Loucy (cell line): ENCODE measurements around the gene NRAS.

Experiments
- H2AFZ ChIP-seq: fragments of 200-600 bp; sonication (generic); 2 replicates; pipeline ENCODE4 v1.6.0; 2016; ENCODE audit warnings: antibody characterized with exemption, mild to moderate bottlenecking, low read length, moderate library complexity
- H3F3A ChIP-seq: fragments of 200-600 bp; 2 replicates; pipeline ENCODE4 v1.6.0; 2016; ENCODE audit warnings: antibody characterized with exemption, low read depth, mild to moderate bottlenecking
- H3K27me3 ChIP-seq: fragments of 200-600 bp; sonication (generic); 2 replicates; pipeline ENCODE4 v1.6.1; 2014; ENCODE audit warnings: low read length, mild to moderate bottlenecking; ENCODE audit not compliant: insufficient read depth, poor library complexity, severe bottlenecking
- H3K36me3 ChIP-seq: fragments of 200-600 bp; sonication (generic); 2 replicates; pipeline ENCODE4 v1.6.1; 2016; ENCODE audit warnings: low read length; ENCODE audit not compliant: insufficient read depth
- H3K4me1 ChIP-seq: fragments of 200-600 bp; sonication (generic); 2 replicates; pipeline ENCODE4 v1.5.1; 2014; ENCODE audit warnings: low read length, mild to moderate bottlenecking; ENCODE audit not compliant: insufficient read depth, poor library complexity, severe bottlenecking
- H3K4me2 ChIP-seq: fragments of 200-600 bp; sonication (generic); 2 replicates; pipeline ENCODE4 v1.6.0; 2014; ENCODE audit warnings: antibody characterized with exemption, low read length, low read depth, mild to moderate bottlenecking; ENCODE audit not compliant: poor library complexity, severe bottlenecking
- H3K4me3 ChIP-seq: fragments of 200-600 bp; sonication (generic); 2 replicates; pipeline ENCODE4 v1.5.1; 2014; ENCODE audit warnings: low read length, mild to moderate bottlenecking, mixed read lengths; ENCODE audit not compliant: poor library complexity, severe bottlenecking
- H3K79me2 ChIP-seq: fragments of 200-600 bp; sonication (generic); 2 replicates; pipeline ENCODE4 v1.6.1; 2014; ENCODE audit warnings: low read length; ENCODE audit not compliant: insufficient read depth
- H3K9ac ChIP-seq: fragments of 200-600 bp; sonication (generic); 2 replicates; pipeline ENCODE4 v1.6.0; 2014; ENCODE audit warnings: mild to moderate bottlenecking, low read depth, low read length, moderate library complexity; ENCODE audit not compliant: poor library complexity, severe bottlenecking
- H3K9me2 ChIP-seq: fragments of 200-600 bp; sonication (generic); replicated peaks from 2 replicates; pipeline ENCODE4 v1.6.1; 2016; ENCODE audit warnings: low read depth, low read length, mixed read lengths
- H3K9me3 ChIP-seq: fragments of 200-600 bp; sonication (generic); 2 replicates; pipeline ENCODE4 v1.6.1; 2014; ENCODE audit warnings: mild to moderate bottlenecking, antibody characterized with exemption, low read length, low read depth; ENCODE audit not compliant: insufficient read depth
- H4K20me1 ChIP-seq: fragments of 200-600 bp; sonication (generic); 2 replicates; pipeline ENCODE4 v1.6.0; 2014; ENCODE audit warnings: antibody characterized with exemption, low read length, mild to moderate bottlenecking; ENCODE audit not compliant: insufficient read depth, poor library complexity, severe bottlenecking
- CTCF ChIP-seq: fragments of 200-600 bp; sonication (generic); conservative IDR thresholded peaks from 2 replicates; pipeline ENCODE4 v1.5.1; 2014; ENCODE audit warnings: mild to moderate bottlenecking, antibody characterized with exemption, low read length
- EZH2phosphoT487 ChIP-seq: fragments of 200-600 bp; IDR thresholded peaks from 2 replicates; pipeline ENCODE4 v1.6.1; 2018; ENCODE audit warnings: antibody characterized with exemption, mild to moderate bottlenecking, moderate library complexity, borderline replicate concordance

Gene NRAS

GRCh38 chr1:114670083-114671010, 46.2 kb downstream of the NRAS start:
- Histone ChIP-seq H4K20me1 (no peaks in the 10 kb centered on the region), H3K79me2 (no peaks in the 10 kb centered on the region), H3K4me3 (no peak overlapping the region), H3K4me1 (no peaks in the 10 kb centered on the region), H3K4me2 (no peak overlapping the region), H2AFZ (no peak overlapping the region), H3K9me3 (no peaks in the 10 kb centered on the region), H3K27me3 (no peaks in the 10 kb centered on the region), H3K9ac (no peak overlapping the region), H3K9me2 (no peaks in the 10 kb centered on the region), H3K36me3 (no peaks in the 10 kb centered on the region), H3F3A (no peaks in the 10 kb centered on the region)
- TF ChIP-seq EZH2phosphoT487 (no peak), CTCF (no peak)

GRCh38 chr1:114669562-114670082, 46.9 kb downstream of the NRAS start, which contains the start of gene DENND2C:
TSS of gene DENND2C (minus strand) at chr1:114670049. CDS start at chr1:114625984, 44,065 bp downstream.
- Histone ChIP-seq H3K36me3 (no peaks in the 10 kb centered on the region), H3K79me2 (no peaks in the 10 kb centered on the region), H3K4me3 (no peak within 1 kb of the TSS), H3F3A (no peaks in the 10 kb centered on the region), H3K27me3 (no peaks in the 10 kb centered on the region), H3K9me2 (no peaks in the 10 kb centered on the region), H2AFZ (no peak within 1 kb of the TSS), H4K20me1 (no peaks in the 10 kb centered on the region), H3K4me2 (no peak within 1 kb of the TSS), H3K9me3 (no peaks in the 10 kb centered on the region), H3K9ac (no peak within 1 kb of the TSS), H3K4me1 (no peaks in the 10 kb centered on the region)
- TF ChIP-seq CTCF (no peak), EZH2phosphoT487 (no peak)

GRCh38 chr1:114668784-114669561, 47.6 kb downstream of the NRAS start:
- no peak for TF ChIP-seq CTCF
- TF ChIP-seq EZH2phosphoT487 = no peak
- no peaks in the 10 kb centered on the region for H3K9me2 ChIP-seq
- no peaks in the 10 kb centered on the region for H3F3A ChIP-seq

More at GRCh38 chr1:114668784-114669561, 47.6 kb downstream of the NRAS start:
- Histone ChIP-seq H3K4me2 (no peak overlapping the region), H3K27me3 (no peaks in the 10 kb centered on the region), H3K4me3 (no peak overlapping the region), H3K36me3 (no peaks in the 10 kb centered on the region), H4K20me1 (no peaks in the 10 kb centered on the region), H3K79me2 (no peaks in the 10 kb centered on the region), H3K9ac (no peak overlapping the region), H3K4me1 (no peaks in the 10 kb centered on the region), H2AFZ (no peak overlapping the region), H3K9me3 (no peaks in the 10 kb centered on the region)
